Measurements from ENCODE around the gene CDADC1.
"Not testable (repeated sequence)": the region's sequence is repeated elsewhere in the genome, so short reads cannot be mapped to it uniquely, and the experiment has no call there.

GRCh38 chr13:49294723-49295122, 47.0 kb downstream of the CDADC1 start:
- not testable (repeated sequence) for TF ChIP-seq SP1 (CRISPR knock-in tag; conservative IDR thresholded peaks at IDR 0.05); CTCF (IDR thresholded peaks at IDR 0.05); JUN (CRISPR knock-in tag; IDR thresholded peaks at IDR 0.05); SMAD3 (CRISPR knock-in tag; IDR thresholded peaks at IDR 0.05; ENCODE audit: borderline replicate concordance); NR3C1 (CRISPR knock-in tag; conservative IDR thresholded peaks at IDR 0.05; ENCODE audit: low read depth); RELA (CRISPR knock-in tag; IDR thresholded peaks at IDR 0.05; ENCODE audit: borderline replicate concordance); NR2C2 (CRISPR knock-in tag; IDR thresholded peaks at IDR 0.05); HMGXB4 (CRISPR knock-in tag; IDR thresholded peaks at IDR 0.05)

Measured in WTC11 (cell line).